Heart left ventricle (tissue), 16 donors: Measurements from ENCODE around the gene THSD4. TPM values are rescaled to one million over a fixed set of nuclear protein-coding genes. Genes with fewer than 3 reads are reported as not detected.
"Not testable (repeated sequence)": the region's sequence is repeated elsewhere in the genome, so short reads cannot be mapped to it uniquely, and the experiment has no call there.

ENCODE experiments used
- ATAC-seq, 4 donors: fragments of 200-7000 bp; cut with Tn5 transposase; one replicate each; pipeline ENCODE4 v1.9.1; 2020 to 2022; ENCODE audit warnings: moderate library complexity in 4 of 4, mild to moderate bottlenecking in 3 of 4, moderate number of reproducible peaks in 1 of 4
- DNase-seq, 5 donors: peaks; one replicate each; pipeline ENCODE4 v3.0.0-alpha.2; 2020
- H3K27ac ChIP-seq, 12 donors: fragments of 200-600 bp; sonication (generic) in 4 of 12; one replicate each; pipeline versions ENCODE4 v1.5.0 to v1.8.0; 2016 to 2022; ENCODE audit warnings: mild to moderate bottlenecking in 2 of 12
- H3K27me3 ChIP-seq, 9 donors: fragments of 200-600 bp; sonication (generic) in 2 of 9; one replicate each; pipeline versions ENCODE4 v1.5.1 to v1.8.0; 2016 to 2022; ENCODE audit warnings: mild to moderate bottlenecking in 3 of 9
- H3K36me3 ChIP-seq, 9 donors: fragments of 200-600 bp; sonication (generic) in 2 of 9; one replicate each; pipeline versions ENCODE4 v1.5.0 to v1.8.0; 2018 to 2022; ENCODE audit warnings: mild to moderate bottlenecking in 2 of 9
- H3K4me1 ChIP-seq, 12 donors: fragments of 200-600 bp; sonication (generic) in 4 of 12; one replicate each; pipeline versions ENCODE4 v1.5.0 to v1.8.0; 2016 to 2022; ENCODE audit warnings: mild to moderate bottlenecking in 3 of 12
- H3K4me3 ChIP-seq, 12 donors: fragments of 200-600 bp; sonication (generic) in 4 of 12; one replicate each; pipeline versions ENCODE4 v1.5.0 to v1.8.0; 2017 to 2022; ENCODE audit warnings: mild to moderate bottlenecking in 9 of 12, moderate library complexity in 4 of 12
- H3K9me3 ChIP-seq, 12 donors: fragments of 200-600 bp; sonication (generic) in 4 of 12; one replicate each; pipeline versions ENCODE4 v1.5.0 to v1.8.0; 2016 to 2022; ENCODE audit warnings: mild to moderate bottlenecking in 1 of 12
- CTCF ChIP-seq, 12 donors: fragments of 200-600 bp; sonication (generic) in 4 of 12; IDR thresholded peaks; one replicate each; pipeline versions ENCODE4 v1.5.0 to v1.8.0; 2018 to 2022; ENCODE audit warnings: antibody characterized with exemption in 12 of 12, mild to moderate bottlenecking in 5 of 12
- POLR2A ChIP-seq, 2 donors: fragments of 450-650 bp; IDR thresholded peaks; one replicate each; pipeline ENCODE4 v1.6.1; 2017; ENCODE audit warnings: antibody characterized with exemption in 2 of 2, mild to moderate bottlenecking in 2 of 2, moderate library complexity in 2 of 2
- whole genome bisulfite sequencing, 4 donors: extraction: QIAGEN DNeasy Blood & Tissue Kit in 2 of 4; methylation state at CpG; one replicate each; pipeline versions ENCODE4 v1.1.5 to v1.1.7; 2013 to 2018; 5-methylcytosine and 5-hydroxymethylcytosine counted together
- intact Hi-C, 10 donors: fragments of 100-400 bp; cut with DNase I; formaldehyde crosslinking; loops; one replicate each; pipeline versions ENCODE4 v1.11.1 to v1.14.2; 2022
- polyA plus RNA-seq, 2 donors: library from polyadenylated mRNA; stranded (reverse); fragments of 200-250 nt; gene quantifications; one replicate each; pipeline ENCODE4 v1.2.3, GENCODE V29; 2013
- total RNA-seq, 9 donors: library from RNA; depleted of rRNA in 2 of 9; stranded (reverse); fragments of >200 nt in 2 of 9; fragmentation: NEBNext Ultra II Directional in 3 of 9; extraction: Animal tissue kit (Norgen Biotek cat#: 25700) in 3 of 9; gene quantifications; one replicate each; pipeline versions ENCODE4 v1.1.0 to v1.2.4, GENCODE V29; 2016 to 2023
- donor health status: ischemic (EF 13 %, LVEDD 7.1; RV severe dilation, severe dysfunction).
- donor health status: healthy with polysubstance abuse.
- donor health status: DM: no; HTN: yes; CAD: no.
- donor health status: DM: no; HTN: no; CAD: no.
- donor health status: ischemic (EF 25% LVEDD 6.9; RV normal size, moderate dysfunction).
- donor health status: ischemic (EF 25% LVEDD 5.7; RV mildly dilated, moderate dysfunction).
- donor health status: healthy.
- donor health status: DM: yes; HTN: yes; CAD: no.
- donor health status: ischemic (EF 35%, LVEDD 5.7; RV mildly dilated, moderate dysfunction).
- donor health status: nonischemic (EF 11% LVEDD 7.7; RV severe dilation, severe dysfunction).
- donor health status: DM: yes; HTN: yes; CAD: no.
- donor health status: PGD.
- donor health status: ischemic (EF 29% LVEDD 5.4; RV normal size, mild dysfunction).
- donor health status: nonischemic (EF 23%, LVEDD 6.1; RV moderate dilation, normal function).

The THSD4 gene
- total and polyA plus RNA-seq, 11 donors: 32.6 to 206 (median 93.2) TPM

DNA sequence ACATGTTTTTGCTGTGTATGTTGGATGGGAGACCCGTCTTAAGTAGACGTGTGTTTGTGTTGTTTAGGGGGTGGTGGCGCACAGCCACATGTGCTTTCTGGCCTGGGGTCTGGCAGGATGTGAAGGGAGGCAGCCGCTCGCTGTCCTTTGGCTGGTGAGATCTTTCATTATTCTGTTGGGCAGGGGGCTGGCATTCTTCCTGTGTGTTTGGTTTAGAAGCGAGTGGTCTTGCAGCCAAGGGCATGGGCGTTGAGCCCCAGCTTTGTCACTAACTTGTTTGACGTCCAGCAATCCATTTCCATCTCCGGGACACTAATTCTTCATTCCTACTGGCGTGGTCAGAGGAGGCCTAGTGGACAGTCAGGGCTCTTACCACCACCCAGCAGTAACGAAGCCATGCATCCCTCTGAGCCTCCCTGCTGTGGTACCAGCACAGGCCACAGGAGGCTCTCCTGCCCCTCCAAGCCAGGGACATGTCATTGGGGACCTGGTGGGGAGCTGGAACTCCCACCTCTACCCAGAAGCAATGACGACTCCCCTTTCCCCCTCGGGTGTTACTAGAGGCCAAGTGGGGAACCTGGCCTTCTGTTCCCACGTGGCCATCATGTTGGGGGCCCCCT is 10.7 kb downstream of the THSD4 start:
- Histone ChIP-seq H3K27me3 (no peaks in the 10 kb centered on the region), H3K9me3 (no peaks in the 10 kb centered on the region), H3K27ac (peak overlapping the region; percentile 4 to 90 (median 74)), H3K36me3 (no peaks in the 10 kb centered on the region), H3K4me1 (peaks cover 0 to 74% (median 17%) of the 10 kb centered on the region in 12 donors), H3K4me3 (peak overlapping the region in 1 of 12 donors; percentile 25)
- TF ChIP-seq CTCF (IDR thresholded peaks at IDR 0.05): peak in 6 of 12 donors; percentile 10 to 40 (median 34)
- TF ChIP-seq POLR2A (IDR thresholded peaks at IDR 0.05): no peak
- ATAC-seq (peak in 3 of 4 donors; percentile 30 to 53 (median 38)), DNase-seq (no peak)
- 70 to 80% (median 77%) methylated on average over 8 to 14 of the region's 14 CpGs for WGBS, 4 donors
- intact Hi-C loops: no loop called here

- intact Hi-C loops: no loop called here
- ATAC-seq: no peak
- TF ChIP-seq POLR2A (IDR thresholded peaks at IDR 0.05) (no peak), CTCF (IDR thresholded peaks at IDR 0.05) (no peak)
These were observed 11.8 kb downstream of the THSD4 start for GRCh38 chr15:71127083-71127482.

GRCh38 chr15:71128159-71128558 is 12.9 kb downstream of the THSD4 start:
- H3K27ac ChIP-seq: peak overlapping the region in 11 of 12 donors; percentile 3 to 80 (median 56)
- peak in 3 of 4 donors; percentile 28 to 45 (median 36) for ATAC-seq
- peaks cover 0 to 71% (median 20%) of the 10 kb centered on the region in 12 donors for H3K4me1 ChIP-seq

More at GRCh38 chr15:71127083-71127482, 11.8 kb downstream of the THSD4 start:
- DNase-seq: no peak
- Histone ChIP-seq H3K4me1 (peaks cover 0 to 71% (median 14%) of the 10 kb centered on the region in 12 donors), H3K9me3 (no peaks in the 10 kb centered on the region), H3K27me3 (no peaks in the 10 kb centered on the region), H3K27ac (peak overlapping the region in 7 of 12 donors; percentile 17 to 80 (median 57)), H3K36me3 (no peaks in the 10 kb centered on the region), H3K4me3 (no peak overlapping the region)

GRCh38 chr15:71128939-71129562 is 13.8 kb downstream of the THSD4 start:
- Histone ChIP-seq H3K4me1 (peaks cover 2 to 71% (median 25%) of the 10 kb centered on the region in 12 donors), H3K27ac (peak overlapping the region in 11 of 12 donors; percentile 3 to 80 (median 57)), H3K36me3 (no peaks in the 10 kb centered on the region), H3K4me3 (no peak overlapping the region), H3K27me3 (no peaks in the 10 kb centered on the region), H3K9me3 (no peaks in the 10 kb centered on the region)
- no peak for DNase-seq
- ATAC-seq: no peak
- no peak for TF ChIP-seq CTCF (IDR thresholded peaks at IDR 0.05)
- TF ChIP-seq POLR2A (IDR thresholded peaks at IDR 0.05): no peak
- 72 to 81% (median 77%) methylated on average over 6 of the region's 6 CpGs for WGBS, 4 donors
- intact Hi-C loops: loop anchor here in 1 of 10 donors (1.0 kb wide), 1 partner anchor 21 kb away; no protein-coding TSS in a partner anchor

More at GRCh38 chr15:71128159-71128558, 12.9 kb downstream of the THSD4 start:
- DNase-seq, H3K9me3 ChIP-seq, H3K27me3 ChIP-seq, H3K4me3 ChIP-seq, H3K36me3 ChIP-seq: not testable (repeated sequence)
- intact Hi-C loops: loop anchor here in 1 of 10 donors (1.0 kb wide), 1 partner anchor 22 kb away; no protein-coding TSS in a partner anchor
- WGBS, 4 donors: 49 to 59% (median 52%) methylated on average over 6 of the region's 6 CpGs
